Activated CD4-positive, alpha-beta T cell treated with anti-CD3 and anti-CD28 coated beads for 4 hours (primary cell): ENCODE measurements around the gene BCL7C.
"Not testable (repeated sequence)": the region's sequence is repeated elsewhere in the genome, so short reads cannot be mapped to it uniquely, and the experiment has no call there.

Experiments
- DNase-seq, 2 donors: peaks; one replicate each; pipeline ENCODE4 v3.0.0-alpha.2; 2020

BCL7C gene

DNA sequence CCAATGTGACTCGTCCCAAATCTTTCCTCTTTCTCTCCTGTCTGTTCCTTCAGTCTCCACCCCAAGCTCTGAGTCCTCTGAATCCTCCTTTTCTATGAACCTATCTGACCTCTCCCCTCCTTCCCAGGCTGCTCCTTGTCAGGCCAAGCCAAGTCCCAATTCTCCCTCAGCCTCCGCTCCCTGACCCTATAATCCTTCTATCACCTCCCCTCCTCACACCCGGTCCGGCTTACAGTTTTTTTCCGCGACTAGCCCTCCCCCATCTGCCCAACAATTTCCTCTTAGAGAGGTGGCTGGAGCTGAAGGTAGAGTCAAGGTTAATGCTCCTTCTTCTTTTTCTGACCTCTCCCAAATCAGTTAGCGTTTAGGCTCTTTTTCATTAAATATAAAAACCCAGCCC, 33.1 kb downstream of the BCL7C start:
- DNase-seq: not testable (repeated sequence)

DNA sequence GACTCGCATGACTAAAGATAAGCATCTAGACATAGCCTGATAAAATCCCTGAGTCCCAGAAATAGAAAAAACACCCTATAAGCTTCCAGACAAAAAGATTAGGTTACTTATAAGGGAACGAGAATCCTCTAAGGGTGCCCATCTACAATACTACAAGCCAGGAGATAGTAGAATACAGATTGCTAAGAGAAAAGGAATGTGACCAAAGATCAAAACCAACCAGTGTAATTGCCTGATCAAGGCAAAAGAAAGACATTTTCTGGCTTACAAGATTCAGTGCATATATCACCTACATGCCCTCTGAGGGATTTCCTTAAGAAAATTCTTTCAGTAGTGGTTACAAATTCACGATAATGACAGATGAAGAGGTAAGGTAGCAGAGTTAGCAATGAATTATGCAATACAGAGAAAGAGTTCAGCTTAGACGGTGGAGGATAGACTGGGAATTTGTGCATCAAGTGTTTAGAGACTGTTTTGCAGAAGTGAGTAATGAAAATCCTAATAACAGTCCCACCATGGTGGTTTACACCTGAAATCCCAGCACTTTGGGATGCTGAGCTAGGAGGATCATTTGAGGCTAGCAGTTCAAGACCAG, 35.0 kb downstream of the BCL7C start:
- DNase-seq: no peak

DNA sequence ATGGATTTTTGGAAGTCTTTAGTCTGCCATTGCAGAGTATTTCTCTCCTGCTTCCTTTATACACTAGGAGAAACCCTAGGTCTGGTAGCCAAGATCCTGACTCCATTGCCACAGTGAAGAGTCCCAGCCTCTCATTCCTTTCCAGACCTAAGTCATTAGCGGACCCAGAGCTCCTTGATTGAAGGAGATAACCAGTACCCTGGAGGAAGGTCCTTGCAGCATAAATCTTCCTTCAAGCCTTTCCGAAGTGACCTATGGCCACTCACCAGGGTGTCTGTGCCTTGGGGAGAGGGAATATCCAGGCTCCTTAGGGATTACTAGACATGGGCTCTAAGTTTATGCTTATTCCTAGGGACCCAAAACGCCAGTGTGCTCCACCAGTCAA, 35.8 kb downstream of the BCL7C start:
- no peak for DNase-seq

DNA sequence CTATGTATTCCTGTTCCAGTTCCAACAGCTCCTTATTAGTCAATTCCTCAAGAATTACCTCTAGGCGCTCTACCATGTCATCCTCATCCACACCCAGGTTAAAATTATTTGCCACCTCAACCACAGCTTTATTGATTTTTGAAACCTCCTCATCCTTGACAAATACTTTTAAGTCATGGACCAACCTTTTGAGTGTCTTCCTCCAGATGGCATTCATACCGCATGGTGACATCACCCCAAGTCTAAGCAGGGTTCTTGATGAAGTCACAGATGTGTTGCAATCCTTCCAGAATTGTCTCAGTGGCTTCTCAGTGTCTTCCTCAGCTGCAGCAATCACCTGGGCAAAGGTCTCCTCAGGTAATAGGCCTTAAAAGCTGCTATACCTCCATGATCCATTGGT, 40.1 kb downstream of the BCL7C start:
- DNase-seq: no peak

DNA sequence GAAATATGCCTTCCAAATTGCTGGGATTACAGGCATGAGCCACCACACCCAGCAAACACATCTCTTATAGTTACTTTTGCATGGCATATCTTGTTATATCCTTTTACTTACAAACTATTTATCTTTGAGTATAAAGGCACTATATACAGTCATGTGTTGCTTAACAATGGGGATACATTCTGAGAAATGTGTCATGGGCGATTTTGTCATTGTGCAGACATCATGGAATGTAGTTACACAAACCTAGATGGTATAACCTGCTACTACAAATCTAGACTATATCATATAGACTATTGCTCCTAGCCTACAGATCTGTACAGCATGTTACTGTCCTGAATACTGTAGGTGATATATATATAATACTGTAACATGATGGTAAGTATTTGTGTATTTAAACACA, 43.6 kb downstream of the BCL7C start:
- DNase-seq: no peak

DNA sequence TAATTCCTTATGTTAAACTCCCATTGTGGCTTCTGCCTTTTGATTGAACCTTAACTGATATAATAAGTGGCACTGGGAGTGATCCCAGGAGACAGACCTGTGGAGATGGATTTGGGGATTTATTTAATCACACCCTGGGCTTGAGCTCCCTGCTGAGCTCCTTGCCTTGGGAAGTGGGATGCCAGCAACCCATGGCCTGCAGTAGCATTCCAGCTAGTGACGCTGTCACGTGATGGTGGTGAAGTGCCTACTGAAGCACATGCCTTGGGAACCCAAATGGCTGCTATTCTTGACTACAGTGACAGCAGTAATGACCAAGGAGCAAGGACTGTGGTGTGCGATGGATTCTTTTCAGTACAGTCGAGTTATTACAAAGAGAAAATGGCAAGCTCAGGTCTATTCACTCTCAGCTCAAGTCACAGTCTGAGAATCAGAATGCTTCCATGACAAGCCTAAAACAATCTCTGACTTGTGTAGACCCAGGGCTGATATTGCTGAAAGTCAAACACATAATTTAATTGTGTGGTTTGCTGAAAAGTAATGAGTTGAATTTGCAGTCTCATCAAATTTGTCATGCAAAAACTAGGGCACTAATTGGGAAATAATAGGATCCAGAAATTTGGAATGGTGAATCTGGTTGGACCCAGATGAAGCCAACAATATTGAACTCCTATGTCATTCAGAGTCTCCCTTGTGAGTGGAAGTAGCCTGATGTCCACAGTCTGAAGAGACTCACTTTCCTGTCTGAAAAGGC, 47.1 kb downstream of the BCL7C start:
- DNase-seq: no peak

DNA sequence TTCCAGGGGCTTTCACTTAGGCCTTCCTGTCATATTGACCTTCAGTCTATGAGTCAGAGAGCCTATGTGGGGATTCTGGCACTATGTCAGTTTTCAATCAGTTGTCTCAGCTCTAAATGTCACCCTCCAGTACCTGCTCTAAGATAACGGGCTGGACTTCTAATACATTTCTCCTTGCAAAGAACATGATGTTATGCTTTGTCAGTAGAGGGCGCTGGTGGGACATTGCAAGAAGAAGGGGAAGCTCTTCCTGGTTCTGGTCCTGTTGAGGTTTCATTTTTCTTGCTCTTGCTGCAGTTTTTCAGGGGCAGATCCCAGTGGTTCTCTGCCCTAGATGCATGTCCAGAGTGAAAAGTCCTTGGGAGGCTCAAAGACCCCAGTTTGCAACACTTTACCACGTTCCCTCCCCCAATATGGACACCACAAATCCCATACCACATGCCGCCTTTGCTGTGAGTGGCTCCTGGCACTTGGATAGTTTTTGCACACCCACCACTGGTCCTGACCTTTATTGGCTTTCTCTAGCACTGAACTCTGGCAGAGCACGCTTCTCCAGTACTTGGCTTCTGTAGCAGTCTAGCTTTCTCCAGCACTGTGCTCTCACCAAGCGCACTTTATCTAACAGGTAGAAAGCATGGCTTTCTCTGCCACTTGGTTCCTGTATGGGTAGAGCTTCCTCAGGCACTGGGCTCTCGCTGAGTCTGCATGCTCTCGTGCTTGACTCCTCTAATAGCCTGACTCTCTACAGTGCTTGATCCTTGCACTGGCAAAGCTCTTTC, 49.0 kb downstream of the BCL7C start:
- peak; percentile 87 to 92 for DNase-seq

DNA sequence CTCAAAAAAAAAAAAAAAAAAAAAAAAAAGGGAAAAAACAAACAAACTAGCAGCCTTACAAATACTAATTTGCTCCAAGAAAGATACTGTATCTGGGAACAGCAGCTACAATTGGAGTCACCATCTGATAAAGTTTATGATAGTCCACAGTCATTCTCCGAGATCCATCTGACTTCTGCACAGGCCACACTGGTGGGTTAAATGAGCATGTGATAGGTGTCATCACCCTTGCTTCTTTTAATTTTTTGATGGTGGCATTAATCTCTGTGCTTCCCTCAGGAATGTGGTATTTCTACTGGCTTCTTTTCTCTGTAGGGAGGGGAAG, 49.6 kb downstream of the BCL7C start:
- no peak for DNase-seq

DNA sequence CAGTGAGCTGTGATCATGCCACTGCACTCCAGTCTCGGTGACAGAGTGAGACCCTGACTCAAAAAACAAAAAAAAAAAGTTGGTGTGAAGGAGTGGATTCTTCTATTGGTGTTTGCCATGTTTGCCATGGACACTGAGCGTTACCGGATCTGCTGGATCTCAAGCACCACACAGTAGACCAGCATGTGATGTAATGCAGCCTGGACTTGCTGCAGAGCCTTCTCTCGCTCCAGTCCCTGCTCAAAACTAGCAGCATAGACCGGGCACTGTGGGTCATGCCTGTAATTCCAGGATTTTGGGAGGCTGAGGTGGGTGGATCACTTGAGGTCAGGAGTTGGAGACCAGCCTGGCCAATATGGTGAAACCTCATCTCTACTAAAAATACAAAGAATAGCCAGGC, 50.4 kb downstream of the BCL7C start:
- DNase-seq: no peak

DNA sequence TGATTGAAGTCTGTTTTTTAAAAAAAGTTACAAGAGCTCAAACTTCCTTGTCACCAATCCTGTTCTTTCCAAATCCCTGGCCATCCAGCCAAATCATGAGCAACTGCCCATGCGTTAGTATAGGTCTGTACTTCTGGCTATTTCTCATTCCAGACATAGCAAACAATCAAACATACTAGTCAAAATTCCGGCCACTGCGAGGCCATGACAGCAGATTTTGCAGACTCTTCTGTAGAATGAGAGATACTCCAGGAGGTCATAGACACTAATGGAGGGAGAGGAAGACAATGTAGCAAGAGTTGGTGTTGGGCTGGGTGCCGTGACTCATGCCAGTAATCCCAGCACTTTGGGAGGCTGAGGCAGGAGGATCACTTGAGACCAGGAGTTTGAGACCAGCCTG, 50.9 kb downstream of the BCL7C start:
- no peak for DNase-seq

DNA sequence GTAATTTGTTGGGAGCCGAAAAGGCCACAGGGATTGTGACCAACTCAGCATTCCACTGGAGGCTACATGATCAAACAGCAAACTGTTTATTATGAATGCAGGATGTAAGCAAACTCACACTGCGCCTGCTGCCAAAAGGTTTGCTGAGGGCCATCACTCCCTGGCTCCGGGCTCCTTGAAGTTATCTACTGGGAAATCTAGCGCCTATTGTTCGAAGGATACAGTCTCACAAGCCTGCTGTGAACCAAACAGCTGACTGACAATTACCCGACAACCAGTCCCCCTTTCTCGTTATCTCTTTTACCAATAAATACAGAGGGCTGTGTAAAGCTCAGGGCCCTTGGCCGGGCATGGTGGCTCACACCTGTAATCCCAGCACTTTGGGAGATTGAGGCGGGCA, 52.5 kb downstream of the BCL7C start:
- DNase-seq: no peak

DNA sequence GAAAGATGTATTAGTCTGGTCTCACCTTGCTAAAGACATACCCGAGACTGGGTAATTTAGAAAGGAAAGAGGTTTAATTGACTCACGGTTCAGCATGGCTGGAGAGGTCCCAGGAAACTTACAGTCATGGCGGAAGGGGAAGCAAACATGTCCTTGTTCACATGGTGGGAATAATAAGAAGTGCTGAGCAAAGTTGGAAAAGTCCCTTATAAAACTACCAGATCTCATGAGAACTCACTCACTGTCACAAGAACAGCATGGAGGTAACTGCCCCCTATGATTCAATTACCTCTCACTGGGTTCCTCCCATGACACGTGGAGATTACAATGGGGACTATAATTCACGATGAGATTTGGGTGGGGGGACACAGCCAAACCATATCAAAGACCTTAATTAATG, 53.3 kb downstream of the BCL7C start:
- DNase-seq: no peak

DNA sequence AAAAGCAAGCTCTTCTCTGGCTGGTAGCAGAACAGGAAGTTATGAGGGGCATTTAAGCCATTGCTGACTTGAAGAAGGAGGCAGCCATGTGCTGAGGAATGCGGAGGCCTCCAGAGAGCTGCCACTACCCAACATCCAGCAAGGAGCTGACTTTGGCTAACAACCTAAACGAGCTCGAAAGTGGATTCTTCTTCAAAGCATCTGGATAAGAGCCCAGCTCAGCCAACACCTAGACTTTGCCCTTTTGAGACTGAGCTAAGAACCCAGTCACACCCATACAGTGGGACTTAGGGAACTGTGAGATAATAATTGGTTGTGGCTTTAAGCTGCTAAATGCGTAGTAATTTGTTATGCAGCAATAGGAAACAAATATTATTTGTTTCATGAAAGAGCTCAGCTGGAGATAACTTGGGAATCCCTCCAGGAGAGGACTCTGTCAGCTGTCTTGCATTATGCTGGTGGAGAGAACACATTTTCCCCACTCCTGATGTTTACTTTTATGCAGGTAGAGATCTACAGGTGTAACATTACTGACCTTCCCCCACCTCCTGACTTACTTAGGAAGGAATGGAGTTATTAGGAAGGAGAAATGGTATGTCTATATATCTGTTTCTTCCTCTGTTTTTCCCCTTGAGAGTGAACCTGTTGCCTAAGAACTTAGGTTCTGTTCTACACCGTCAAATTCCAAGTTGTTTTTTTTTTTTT, 54.2 kb downstream of the BCL7C start:
- no peak for DNase-seq

DNA sequence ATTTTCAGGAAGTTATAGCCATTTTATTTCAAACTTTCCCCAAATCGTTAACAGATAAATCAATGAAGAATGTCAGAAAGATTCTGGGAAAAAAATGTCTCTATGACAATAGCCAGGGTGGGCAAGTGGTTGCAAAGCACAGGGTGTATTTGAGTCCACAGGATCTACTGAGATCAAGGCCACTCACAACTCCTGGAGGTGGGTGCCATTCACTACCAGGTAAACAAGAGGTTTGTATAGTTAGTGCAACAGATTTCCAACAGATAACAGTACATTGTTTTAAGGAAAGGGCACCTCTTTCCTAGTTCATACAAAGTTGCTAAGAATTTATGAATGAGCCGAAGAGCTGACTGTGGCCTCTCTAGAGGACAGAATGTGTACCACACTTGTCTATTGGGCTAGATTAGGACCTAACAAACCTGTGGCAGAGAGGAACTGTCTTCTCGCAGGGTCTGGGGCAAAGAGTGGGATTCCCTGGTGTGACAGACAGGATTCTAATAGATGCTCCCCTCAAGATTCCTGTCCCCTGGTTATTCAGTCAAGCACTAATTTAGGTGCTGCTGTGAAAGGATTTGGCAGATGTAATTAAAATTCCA, 54.9 kb downstream of the BCL7C start:
- no peak for DNase-seq

DNA sequence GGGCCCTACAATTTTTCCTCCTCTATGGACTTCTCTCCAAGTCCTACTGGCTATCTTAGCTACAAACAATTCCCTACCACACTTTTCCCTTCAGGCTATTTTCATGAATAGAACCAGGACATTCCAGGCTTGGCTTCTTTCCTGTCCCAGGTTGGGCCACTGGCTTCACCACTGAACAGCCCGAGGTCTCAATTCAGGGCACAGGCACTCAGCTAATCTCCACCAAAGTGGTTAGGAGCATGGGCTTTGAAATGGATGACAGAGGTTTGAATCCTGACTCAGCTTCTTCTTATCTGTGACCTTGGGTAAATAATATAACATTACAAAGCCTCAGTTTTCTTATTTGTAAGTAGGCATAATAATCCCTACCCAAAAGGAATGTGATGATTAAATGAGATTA, 56.0 kb downstream of the BCL7C start:
- no peak for DNase-seq
